Stimulated activated naive B cell treated with anti-CD40 and anti-IgM and Interleukin-4, amounts not matched to agents 10 μg/mL and 1 μg/mL and 100 μg/mL, for 72 hours (primary cell): ENCODE measurements around the gene DDX31.

Experiments
- ATAC-seq, 2 donors: fragments of 150-1000 bp; cut with Tn5 transposase; replicated peaks; 2 replicates each; pipeline ENCODE4 v1.10.0; 2021; ENCODE audit warnings: moderate library complexity in 1 of 2
- DNase-seq: peaks from one replicate; pipeline ENCODE4 v3.0.0; 2021
- H3K27ac Mint-ChIP-seq: one replicate; pipeline ENCODE4 v1.8.0; 2022; ENCODE audit warnings: mild to moderate bottlenecking, mixed read lengths
- H3K27me3 Mint-ChIP-seq, 2 donors: one replicate each; pipeline ENCODE4 v1.8.0; 2022; ENCODE audit warnings: mixed read lengths in 2 of 2
- H3K36me3 Mint-ChIP-seq, 2 donors: one replicate each; pipeline ENCODE4 v1.8.0; 2022; ENCODE audit warnings: mixed read lengths in 2 of 2, mild to moderate bottlenecking in 1 of 2
- H3K4me1 Mint-ChIP-seq, 2 donors: one replicate each; pipeline ENCODE4 v1.8.0; 2022; ENCODE audit warnings: mixed read lengths in 2 of 2, mild to moderate bottlenecking in 1 of 2
- H3K4me3 Mint-ChIP-seq, 2 donors: one replicate each; pipeline ENCODE4 v1.8.0; 2022; ENCODE audit warnings: mild to moderate bottlenecking in 2 of 2, mixed read lengths in 2 of 2, moderate library complexity in 1 of 2
- H3K9me3 Mint-ChIP-seq, 2 donors: one replicate each; pipeline ENCODE4 v1.8.0; 2022; ENCODE audit warnings: mixed read lengths in 2 of 2, mild to moderate bottlenecking in 1 of 2

Gene DDX31

GRCh38 chr9:132697230-132697629 is 27.4 kb upstream of the DDX31 start:
- H3K36me3 Mint-ChIP-seq, result peaks cover 13 to 26% of the 10 kb centered on the region in 2 donors
- ATAC-seq (no peak), DNase-seq (no peak)
- H3K4me1 Mint-ChIP-seq, result no peaks in the 10 kb centered on the region
- H3K9me3 Mint-ChIP-seq, result peaks cover 9 to 13% of the 10 kb centered on the region in 2 donors
- H3K4me3 Mint-ChIP-seq, result no peak overlapping the region
- no peaks in the 10 kb centered on the region for H3K27me3 Mint-ChIP-seq
- no peak overlapping the region for H3K27ac Mint-ChIP-seq

GRCh38 chr9:132694144-132694543 is 24.4 kb upstream of the DDX31 start:
- ATAC-seq (peak; percentile 51 to 70), DNase-seq (no peak)
- peaks cover 24 to 49% of the 10 kb centered on the region in 2 donors for H3K36me3 Mint-ChIP-seq
- H3K4me3 Mint-ChIP-seq, result no peak overlapping the region
- peaks cover 9 to 13% of the 10 kb centered on the region in 2 donors for H3K9me3 Mint-ChIP-seq
- peaks cover 0 to 2% of the 10 kb centered on the region in 2 donors for H3K4me1 Mint-ChIP-seq
- H3K27ac Mint-ChIP-seq, result no peak overlapping the region
- H3K27me3 Mint-ChIP-seq, result no peaks in the 10 kb centered on the region

- Mint-ChIP-seq H3K36me3 (peaks cover 35 to 56% of the 10 kb centered on the region in 2 donors), H3K4me1 (peaks cover 2 to 5% of the 10 kb centered on the region in 2 donors), H3K27ac (no peak overlapping the region), H3K4me3 (no peak overlapping the region), H3K9me3 (peaks cover 0 to 2% of the 10 kb centered on the region in 2 donors), H3K27me3 (no peaks in the 10 kb centered on the region)
- no peak for ATAC-seq
- DNase-seq, result no peak
Measured at GRCh38 chr9:132690696-132691095, 20.9 kb upstream of the DDX31 start.

- no peaks in the 10 kb centered on the region for H3K9me3 Mint-ChIP-seq
- no peaks in the 10 kb centered on the region for H3K27me3 Mint-ChIP-seq
- peaks cover 31 to 47% of the 10 kb centered on the region in 2 donors for H3K36me3 Mint-ChIP-seq
- no peak overlapping the region for H3K27ac Mint-ChIP-seq
- H3K4me1 Mint-ChIP-seq, result peaks cover 11% of the 10 kb centered on the region in 2 donors
- no peak for ATAC-seq
- H3K4me3 Mint-ChIP-seq, result no peak overlapping the region
- DNase-seq, result no peak
Measured at GRCh38 chr9:132683873-132684272, 14.1 kb upstream of the DDX31 start.

GRCh38 chr9:132681561-132681960 is 11.8 kb upstream of the DDX31 start:
- no peak overlapping the region for H3K4me3 Mint-ChIP-seq
- DNase-seq (no peak), ATAC-seq (no peak)
- H3K27ac Mint-ChIP-seq, result no peak overlapping the region
- peaks cover 36 to 53% of the 10 kb centered on the region in 2 donors for H3K36me3 Mint-ChIP-seq
- no peaks in the 10 kb centered on the region for H3K9me3 Mint-ChIP-seq
- peaks cover 10 to 11% of the 10 kb centered on the region in 2 donors for H3K4me1 Mint-ChIP-seq
- no peaks in the 10 kb centered on the region for H3K27me3 Mint-ChIP-seq

GRCh38 chr9:132679946-132680625 is 10.3 kb upstream of the DDX31 start:
- H3K4me3 Mint-ChIP-seq, result no peak overlapping the region
- no peak for DNase-seq
- peaks cover 28 to 49% of the 10 kb centered on the region in 2 donors for H3K36me3 Mint-ChIP-seq
- H3K27me3 Mint-ChIP-seq, result no peaks in the 10 kb centered on the region
- H3K9me3 Mint-ChIP-seq, result no peaks in the 10 kb centered on the region
- H3K27ac Mint-ChIP-seq, result no peak overlapping the region
- ATAC-seq, result no peak
- peaks cover 6 to 11% of the 10 kb centered on the region in 2 donors for H3K4me1 Mint-ChIP-seq

GRCh38 chr9:132677976-132678375 is 8.2 kb upstream of the DDX31 start:
- DNase-seq (no peak), ATAC-seq (no peak)
- Mint-ChIP-seq H3K27me3 (no peaks in the 10 kb centered on the region), H3K4me3 (no peak overlapping the region), H3K9me3 (no peaks in the 10 kb centered on the region), H3K36me3 (peaks cover 24 to 43% of the 10 kb centered on the region in 2 donors), H3K27ac (no peak overlapping the region), H3K4me1 (peaks cover 9 to 11% of the 10 kb centered on the region in 2 donors)

GRCh38 chr9:132674485-132674884 is 4.7 kb upstream of the DDX31 start:
- Mint-ChIP-seq H3K4me1 (peaks cover 23 to 29% of the 10 kb centered on the region in 2 donors), H3K9me3 (no peaks in the 10 kb centered on the region), H3K27ac (no peak overlapping the region), H3K4me3 (no peak overlapping the region), H3K27me3 (no peaks in the 10 kb centered on the region), H3K36me3 (peaks cover 22 to 41% of the 10 kb centered on the region in 2 donors)
- DNase-seq, result no peak
- no peak for ATAC-seq

GRCh38 chr9:132673355-132673754 is 3.6 kb upstream of the DDX31 start:
- Mint-ChIP-seq H3K27ac (peak overlapping the region; percentile 27), H3K4me3 (peak overlapping the region in 1 of 2 donors; percentile 37), H3K27me3 (no peaks in the 10 kb centered on the region), H3K4me1 (peaks cover 22 to 30% of the 10 kb centered on the region in 2 donors), H3K9me3 (no peaks in the 10 kb centered on the region), H3K36me3 (peaks cover 14 to 30% of the 10 kb centered on the region in 2 donors)
- no peak for DNase-seq
- ATAC-seq, result no peak

- Mint-ChIP-seq H3K9me3 (no peaks in the 10 kb centered on the region), H3K27me3 (no peaks in the 10 kb centered on the region), H3K4me3 (peak overlapping the region; percentile 24 to 96), H3K36me3 (peaks cover 11 to 26% of the 10 kb centered on the region in 2 donors), H3K27ac (no peak overlapping the region), H3K4me1 (peaks cover 31 to 40% of the 10 kb centered on the region in 2 donors)
- no peak for DNase-seq
- ATAC-seq, result no peak
Measured at GRCh38 chr9:132672413-132672690, 2.6 kb upstream of the DDX31 start.

GRCh38 chr9:132671620-132672412 is 2.0 kb upstream of the DDX31 start:
- H3K27me3 Mint-ChIP-seq, result no peaks in the 10 kb centered on the region
- no peak for ATAC-seq
- no peak for DNase-seq
- peaks cover 7 to 22% of the 10 kb centered on the region in 2 donors for H3K36me3 Mint-ChIP-seq
- no peaks in the 10 kb centered on the region for H3K9me3 Mint-ChIP-seq
- peak overlapping the region; percentile 92 to 96 for H3K4me3 Mint-ChIP-seq
- H3K27ac Mint-ChIP-seq, result peak overlapping the region; percentile 98
- H3K4me1 Mint-ChIP-seq, result peaks cover 31 to 40% of the 10 kb centered on the region in 2 donors

- Mint-ChIP-seq H3K36me3 (peaks cover 6 to 22% of the 10 kb centered on the region in 2 donors), H3K4me1 (peaks cover 31 to 40% of the 10 kb centered on the region in 2 donors), H3K27ac (peak within 1 kb of the TSS; percentile 98), H3K9me3 (no peaks in the 10 kb centered on the region), H3K4me3 (peak within 1 kb of the TSS; percentile 92 to 96), H3K27me3 (no peaks in the 10 kb centered on the region)
- peak; percentile 64 for DNase-seq
- ATAC-seq, result peak; percentile 60 to 73
Measured at GRCh38 chr9:132670457-132671391, 941 bp upstream of the DDX31 start, which contains the start of gene GTF3C4. TSS of gene GTF3C4 (plus strand) at chr9:132670464. CDS start at chr9:132670599, 135 bp downstream.

GRCh38 chr9:132669319-132669697 is 475 bp downstream of the DDX31 start:
- no peak for ATAC-seq
- DNase-seq, result no peak

GRCh38 chr9:132663851-132664250 is 5.9 kb downstream of the DDX31 start:
- ATAC-seq (no peak), DNase-seq (no peak)
- no peak overlapping the region for H3K4me3 Mint-ChIP-seq
- H3K27ac Mint-ChIP-seq, result no peak overlapping the region
- H3K36me3 Mint-ChIP-seq, result peaks cover 10 to 24% of the 10 kb centered on the region in 2 donors
- no peaks in the 10 kb centered on the region for H3K9me3 Mint-ChIP-seq
- H3K27me3 Mint-ChIP-seq, result no peaks in the 10 kb centered on the region
- peaks cover 11 to 20% of the 10 kb centered on the region in 2 donors for H3K4me1 Mint-ChIP-seq

More at GRCh38 chr9:132669319-132669697, 475 bp downstream of the DDX31 start:
- Mint-ChIP-seq H3K36me3 (peaks cover 6 to 22% of the 10 kb centered on the region in 2 donors), H3K4me1 (peaks cover 31 to 40% of the 10 kb centered on the region in 2 donors), H3K4me3 (peak overlapping the region; percentile 92 to 96), H3K27me3 (no peaks in the 10 kb centered on the region), H3K27ac (peak overlapping the region; percentile 98), H3K9me3 (no peaks in the 10 kb centered on the region)
